Heart right ventricle (tissue), 16 donors: Measurements from ENCODE around the gene SESTD1. TPM values are rescaled to one million over a fixed set of nuclear protein-coding genes. Genes with fewer than 3 reads are reported as not detected.

Experiments used
- ATAC-seq, 8 donors: fragments of 200-7000 bp; cut with Tn5 transposase; one replicate each; pipeline ENCODE4 v1.9.1; 2020; ENCODE audit warnings: mild to moderate bottlenecking in 8 of 8, moderate library complexity in 8 of 8, moderate number of reproducible peaks in 1 of 8
- DNase-seq, 2 donors: peaks; one replicate each; pipeline ENCODE4 v3.0.0-alpha.2; 2020
- H3K27ac ChIP-seq, 10 donors: fragments of 200-600 bp; sonication (generic) in 2 of 10; one replicate each; pipeline versions ENCODE4 v1.5.0 to v1.8.0; 2020 to 2022; ENCODE audit warnings: mild to moderate bottlenecking in 3 of 10
- H3K27me3 ChIP-seq, 7 donors: fragments of 200-600 bp; one replicate each; pipeline ENCODE4 v1.8.0; 2021 to 2022; ENCODE audit warnings: mild to moderate bottlenecking in 2 of 7
- H3K36me3 ChIP-seq, 9 donors: fragments of 200-600 bp; sonication (generic) in 1 of 9; one replicate each; pipeline versions ENCODE4 v1.5.0 to v1.8.0; 2020 to 2022; ENCODE audit warnings: mild to moderate bottlenecking in 2 of 9
- H3K4me1 ChIP-seq, 9 donors: fragments of 200-600 bp; sonication (generic) in 1 of 9; one replicate each; pipeline versions ENCODE4 v1.5.0 to v1.8.0; 2020 to 2022; ENCODE audit warnings: mild to moderate bottlenecking in 4 of 9
- H3K4me3 ChIP-seq, 10 donors: fragments of 200-600 bp; sonication (generic) in 2 of 10; one replicate each; pipeline versions ENCODE4 v1.5.0 to v1.8.0; 2020 to 2022; ENCODE audit warnings: mild to moderate bottlenecking in 7 of 10, moderate library complexity in 2 of 10
- H3K9me3 ChIP-seq, 11 donors: fragments of 200-600 bp in 10 of 11; sonication (generic) in 2 of 11; one replicate each; pipeline versions ENCODE4 v1.5.0 to v1.8.0; 2013 to 2022; ENCODE audit warnings: mild to moderate bottlenecking in 2 of 11, control low read depth in 1 of 11, moderate library complexity in 1 of 11
- WGBS, 2 donors: extraction: QIAGEN DNeasy Blood & Tissue Kit; methylation state at CpG; one replicate each; pipeline ENCODE4 v1.1.7; 2013; ENCODE audit warnings: inconsistent platforms in 1 of 2; 5-methylcytosine and 5-hydroxymethylcytosine counted together
- intact Hi-C, 10 donors: fragments of 100-400 bp; cut with DNase I; formaldehyde crosslinking; loops; one replicate each; pipeline versions ENCODE4 v1.11.1 to v1.14.2; 2022
- polyA plus RNA-seq, 2 donors: library from polyadenylated mRNA; stranded (reverse); fragments of 200-250 nt; gene quantifications; one replicate each; pipeline ENCODE4 v1.2.3, GENCODE V29; 2013
- total RNA-seq, 10 donors: library from RNA; stranded (reverse); fragmentation: NEBNext Ultra II Directional in 3 of 10; extraction: Animal tissue kit (Norgen Biotek cat#: 25700) in 3 of 10; gene quantifications; one replicate each; pipeline versions ENCODE4 v1.2.1 to v1.2.4, GENCODE V29; 2021 to 2023
- TF ChIP-seq, protein P1 (sequence below), 9 donors: fragments of 200-600 bp; sonication (generic) in 2 of 9; IDR thresholded peaks; one replicate each; pipeline versions ENCODE4 v1.5.0 to v1.8.0; 2021 to 2022; ENCODE audit warnings: antibody characterized with exemption in 9 of 9, mild to moderate bottlenecking in 5 of 9, moderate library complexity in 1 of 9
- donor health status: Arrhythmogenic right ventricular cardiomyopathy.
- donor health status: ischemic (EF 13 %, LVEDD 7.1; RV severe dilation, severe dysfunction).
- donor health status: healthy with polysubstance abuse.
- donor health status: DM: no; HTN: yes; CAD: no.
- donor health status: DM: no; HTN: no; CAD: no.
- donor health status: ischemic (EF 25% LVEDD 6.9; RV normal size, moderate dysfunction).
- donor health status: ischemic (EF 25% LVEDD 5.7; RV mildly dilated, moderate dysfunction).
- donor health status: healthy.
- donor health status: DM: yes; HTN: yes; CAD: no.
- donor health status: Ischemic cardiomyopathy.
- donor health status: ischemic (EF 35%, LVEDD 5.7; RV mildly dilated, moderate dysfunction).
- donor health status: nonischemic (EF 11% LVEDD 7.7; RV severe dilation, severe dysfunction).
- donor health status: DM: yes; HTN: yes; CAD: no.
- donor health status: PGD.
- donor health status: ischemic (EF 29% LVEDD 5.4; RV normal size, mild dysfunction).
- donor health status: nonischemic (EF 23%, LVEDD 6.1; RV moderate dilation, normal function).

The SESTD1 gene
- total and polyA plus RNA-seq, 12 donors: 6.0 to 41.7 (median 33.5) TPM

DNA sequence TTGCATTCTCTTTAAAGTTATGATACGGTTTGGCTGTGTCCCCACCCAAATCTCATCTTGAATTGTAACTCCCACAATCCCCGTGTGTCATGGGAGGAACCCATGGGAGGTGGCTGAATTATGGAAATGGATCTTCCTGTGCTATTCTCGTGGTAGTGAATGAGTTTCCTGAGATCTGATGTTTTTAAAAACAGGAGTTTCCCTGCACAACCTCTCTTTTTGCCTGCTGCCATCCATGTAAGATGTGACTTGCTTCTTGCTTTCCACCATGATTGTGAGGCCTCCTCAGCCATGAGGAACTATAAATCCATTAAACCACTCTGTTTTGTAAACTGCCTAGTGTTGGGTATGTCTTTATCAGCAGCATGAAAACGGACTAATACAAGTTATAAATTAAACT lies 37.5 kb upstream of the SESTD1 start:
- no peak overlapping the region for H3K27ac ChIP-seq
- H3K36me3 ChIP-seq: no peaks in the 10 kb centered on the region
- 76 to 82% methylated on average over 4 of the region's 4 CpGs for WGBS, 2 donors
- H3K9me3 ChIP-seq: no peaks in the 10 kb centered on the region
- no peaks in the 10 kb centered on the region for H3K27me3 ChIP-seq
- H3K4me3 ChIP-seq: no peak overlapping the region
- no peak for ATAC-seq
- DNase-seq: no peak
- TF ChIP-seq, protein P1, sequence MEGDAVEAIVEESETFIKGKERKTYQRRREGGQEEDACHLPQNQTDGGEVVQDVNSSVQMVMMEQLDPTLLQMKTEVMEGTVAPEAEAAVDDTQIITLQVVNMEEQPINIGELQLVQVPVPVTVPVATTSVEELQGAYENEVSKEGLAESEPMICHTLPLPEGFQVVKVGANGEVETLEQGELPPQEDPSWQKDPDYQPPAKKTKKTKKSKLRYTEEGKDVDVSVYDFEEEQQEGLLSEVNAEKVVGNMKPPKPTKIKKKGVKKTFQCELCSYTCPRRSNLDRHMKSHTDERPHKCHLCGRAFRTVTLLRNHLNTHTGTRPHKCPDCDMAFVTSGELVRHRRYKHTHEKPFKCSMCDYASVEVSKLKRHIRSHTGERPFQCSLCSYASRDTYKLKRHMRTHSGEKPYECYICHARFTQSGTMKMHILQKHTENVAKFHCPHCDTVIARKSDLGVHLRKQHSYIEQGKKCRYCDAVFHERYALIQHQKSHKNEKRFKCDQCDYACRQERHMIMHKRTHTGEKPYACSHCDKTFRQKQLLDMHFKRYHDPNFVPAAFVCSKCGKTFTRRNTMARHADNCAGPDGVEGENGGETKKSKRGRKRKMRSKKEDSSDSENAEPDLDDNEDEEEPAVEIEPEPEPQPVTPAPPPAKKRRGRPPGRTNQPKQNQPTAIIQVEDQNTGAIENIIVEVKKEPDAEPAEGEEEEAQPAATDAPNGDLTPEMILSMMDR (IDR thresholded peaks at IDR 0.05): no peak
- intact Hi-C loops: no loop called here
- H3K4me1 ChIP-seq: no peaks in the 10 kb centered on the region

DNA sequence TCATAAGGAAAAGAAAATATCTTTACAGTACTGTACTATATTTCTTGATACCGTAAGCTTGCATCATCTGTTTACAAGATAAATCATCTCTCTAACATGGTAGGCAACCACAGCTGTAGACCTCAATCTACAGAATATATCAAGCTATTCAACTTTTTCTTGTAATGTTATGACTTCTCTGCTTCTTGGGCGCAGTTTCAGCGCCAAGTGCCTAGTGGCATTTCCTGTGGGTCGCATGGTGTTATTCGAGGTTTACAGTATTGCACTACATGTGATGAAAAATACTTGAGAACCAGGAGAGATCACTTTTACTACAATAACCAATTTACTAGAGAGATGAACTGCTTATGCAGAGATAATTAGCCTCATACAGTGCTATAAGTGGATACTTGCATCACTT lies 34.0 kb upstream of the SESTD1 start:
- DNase-seq (no peak), ATAC-seq (no peak)
- Histone ChIP-seq H3K36me3 (no peaks in the 10 kb centered on the region), H3K4me1 (no peaks in the 10 kb centered on the region), H3K27ac (no peak overlapping the region), H3K27me3 (no peaks in the 10 kb centered on the region), H3K4me3 (no peak overlapping the region), H3K9me3 (no peaks in the 10 kb centered on the region)
- WGBS, 2 donors: 93 to 97% methylated on average over 5 of the region's 5 CpGs
- TF ChIP-seq, protein P1 (IDR thresholded peaks at IDR 0.05): no peak
- intact Hi-C loops: no loop called here

DNA sequence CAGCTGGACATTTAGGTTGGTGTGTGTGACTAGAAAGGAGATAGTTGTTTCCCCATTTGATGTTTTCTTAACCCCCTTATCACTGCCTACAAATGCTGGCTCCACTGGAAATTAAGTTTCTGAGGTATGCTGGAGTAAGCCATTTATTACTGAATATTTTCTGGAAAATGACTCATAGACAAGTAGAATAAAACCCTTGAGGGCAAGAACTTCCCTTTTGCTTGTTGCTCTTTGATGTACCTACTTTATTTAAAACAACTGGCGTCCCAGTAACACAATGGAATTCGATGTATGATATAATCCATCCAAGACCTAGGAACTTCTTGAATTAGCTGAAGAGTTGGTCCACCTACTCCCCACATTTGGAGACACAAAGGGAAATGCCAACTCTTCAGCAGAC lies 33.3 kb upstream of the SESTD1 start:
- H3K36me3 ChIP-seq: no peaks in the 10 kb centered on the region
- H3K4me1 ChIP-seq: no peaks in the 10 kb centered on the region
- H3K9me3 ChIP-seq: no peaks in the 10 kb centered on the region
- ATAC-seq (no peak), DNase-seq (no peak)
- H3K4me3 ChIP-seq: no peak overlapping the region
- TF ChIP-seq, protein P1 (IDR thresholded peaks at IDR 0.05): no peak
- no peaks in the 10 kb centered on the region for H3K27me3 ChIP-seq
- intact Hi-C loops: no loop called here
- H3K27ac ChIP-seq: no peak overlapping the region
- WGBS, 2 donors: 81 to 89% methylated on average over 2 of the region's 2 CpGs

DNA sequence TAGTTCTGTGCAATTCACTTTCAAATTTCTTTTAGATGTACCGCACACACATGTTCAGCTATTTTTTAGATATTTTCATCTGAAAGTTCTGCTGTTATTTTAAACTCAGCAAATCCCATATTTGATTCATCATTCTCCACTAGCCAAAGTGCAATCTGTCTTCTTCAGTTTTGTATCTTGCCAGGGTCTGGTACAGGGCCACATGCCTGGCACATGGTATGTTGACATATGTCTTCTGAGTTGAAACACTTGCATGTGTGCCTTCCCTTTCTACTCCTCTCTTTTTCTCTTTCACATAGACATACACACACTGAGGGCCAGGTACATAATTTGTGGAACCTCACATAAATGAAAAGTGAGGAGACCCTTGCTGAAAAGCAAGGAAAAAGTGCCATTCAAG lies 25.7 kb upstream of the SESTD1 start:
- no peak overlapping the region for H3K27ac ChIP-seq
- no peaks in the 10 kb centered on the region for H3K9me3 ChIP-seq
- DNase-seq (no peak), ATAC-seq (no peak)
- intact Hi-C loops: no loop called here
- no peaks in the 10 kb centered on the region for H3K4me1 ChIP-seq
- H3K4me3 ChIP-seq: no peak overlapping the region
- 100% methylated on average over 1 of the region's 1 CpG for WGBS, 2 donors
- no peaks in the 10 kb centered on the region for H3K27me3 ChIP-seq
- no peaks in the 10 kb centered on the region for H3K36me3 ChIP-seq
- TF ChIP-seq, protein P1 (IDR thresholded peaks at IDR 0.05): no peak

DNA sequence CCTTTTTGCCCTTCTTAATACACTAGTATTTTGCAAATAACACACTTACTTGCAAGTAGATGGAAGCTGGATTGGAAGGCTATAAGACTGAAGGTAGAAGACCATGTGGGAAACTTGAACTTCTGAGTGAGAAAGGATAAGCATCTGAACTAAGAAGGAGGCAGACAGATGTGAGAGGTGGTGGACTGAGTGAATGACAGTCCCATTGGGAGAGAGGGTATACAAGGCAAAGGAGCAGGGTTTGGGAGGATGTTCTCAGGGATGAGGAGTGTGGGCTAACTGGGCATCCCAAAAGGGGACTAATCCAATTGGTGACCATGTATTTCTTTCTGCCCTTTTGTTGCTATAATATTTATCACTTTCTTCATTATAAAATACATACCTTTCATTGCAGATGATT lies 20.4 kb upstream of the SESTD1 start:
- intact Hi-C loops: no loop called here
- no peak for DNase-seq
- no peaks in the 10 kb centered on the region for H3K36me3 ChIP-seq
- no peak for ATAC-seq
- H3K4me1 ChIP-seq: no peaks in the 10 kb centered on the region
- no peak overlapping the region for H3K4me3 ChIP-seq
- H3K27ac ChIP-seq: no peak overlapping the region
- no peaks in the 10 kb centered on the region for H3K9me3 ChIP-seq
- no peaks in the 10 kb centered on the region for H3K27me3 ChIP-seq
- TF ChIP-seq, protein P1 (IDR thresholded peaks at IDR 0.05): no peak
